GM23338 (cell line): ENCODE measurements around the gene RFX2. TPM values are rescaled to one million over a fixed set of nuclear protein-coding genes. Genes with fewer than 3 reads are reported as not detected.

ENCODE experiments used
- ATAC-seq: fragments of 200-7000 bp; cut with Tn5 transposase; 3 replicates; pipeline ENCODE4 v1.9.1; 2020
- DNase-seq: peaks from one replicate; pipeline ENCODE4 v3.0.0-alpha.2; 2015; ENCODE audit warnings: low spot score
- H2AFZ ChIP-seq: fragments of 200-600 bp; sonication (generic); 2 replicates; pipeline ENCODE4 v1.8.0; 2016; ENCODE audit warnings: antibody characterized with exemption, mild to moderate bottlenecking, moderate library complexity
- H3F3A ChIP-seq: fragments of 200-600 bp; sonication (generic); replicated peaks from 2 replicates; pipeline ENCODE4 v1.8.0; 2017; ENCODE audit warnings: antibody characterized with exemption, mixed run types, low read depth
- H3K27ac ChIP-seq: fragments of 200-600 bp; sonication (generic); 2 replicates; pipeline ENCODE4 v1.6.1; 2016; ENCODE audit warnings: low read depth
- H3K27me3 ChIP-seq: fragments of 200-600 bp; sonication (generic); 2 replicates; pipeline ENCODE4 v1.8.0; 2016; ENCODE audit warnings: mild to moderate bottlenecking, mixed run types, moderate library complexity; ENCODE audit not compliant: insufficient read depth
- H3K36me3 ChIP-seq: fragments of 200-600 bp; sonication (generic); 2 replicates; pipeline ENCODE4 v1.8.0; 2016; ENCODE audit warnings: mild to moderate bottlenecking; ENCODE audit not compliant: insufficient read depth
- H3K4me1 ChIP-seq: fragments of 200-600 bp; sonication (generic); 2 replicates; pipeline ENCODE4 v1.8.0; 2016; ENCODE audit warnings: mild to moderate bottlenecking, moderate library complexity; ENCODE audit not compliant: insufficient read depth
- H3K4me2 ChIP-seq: fragments of 200-600 bp; sonication (generic); 2 replicates; pipeline ENCODE4 v1.7.1; 2017; ENCODE audit warnings: mixed run types
- H3K4me3 ChIP-seq: fragments of 200-600 bp; sonication (generic); 2 replicates; pipeline ENCODE4 v1.6.1; 2016; ENCODE audit warnings: mixed run types
- H3K79me2 ChIP-seq: fragments of 200-600 bp; sonication (generic); replicated peaks from 2 replicates; pipeline ENCODE4 v1.8.0; 2017; ENCODE audit warnings: mild to moderate bottlenecking; ENCODE audit not compliant: insufficient read depth
- H3K9me2 ChIP-seq: fragments of 200-600 bp; sonication (generic); 2 replicates; pipeline ENCODE4 v1.8.0; 2017; ENCODE audit not compliant: insufficient read depth
- H4K20me1 ChIP-seq: fragments of 200-600 bp; sonication (generic); replicated peaks from 2 replicates; pipeline ENCODE4 v1.8.0; 2017; ENCODE audit warnings: mild to moderate bottlenecking; ENCODE audit not compliant: insufficient read depth
- H3K27ac Mint-ChIP-seq: 2 replicates; pipeline ENCODE4 v1.8.0; 2020; ENCODE audit warnings: inconsistent platforms, mild to moderate bottlenecking, moderate library complexity, mixed read lengths
- H3K27me3 Mint-ChIP-seq: 3 replicates; pipeline ENCODE4 v1.8.0; 2022; ENCODE audit warnings: low read depth, mild to moderate bottlenecking, moderate library complexity, mixed read lengths, inconsistent platforms; ENCODE audit not compliant: insufficient read depth, poor library complexity
- H3K36me3 Mint-ChIP-seq: 3 replicates; pipeline ENCODE4 v1.8.0; 2021; ENCODE audit warnings: low read depth, mild to moderate bottlenecking, inconsistent platforms, moderate library complexity, mixed read lengths
- H3K4me1 Mint-ChIP-seq: 3 replicates; pipeline ENCODE4 v1.8.0; 2020; ENCODE audit warnings: mild to moderate bottlenecking, inconsistent platforms, mixed read lengths
- H3K4me3 Mint-ChIP-seq: 3 replicates; pipeline ENCODE4 v1.8.0; 2021; ENCODE audit warnings: moderate library complexity, mild to moderate bottlenecking, inconsistent platforms, mixed read lengths
- H3K9me3 Mint-ChIP-seq: 3 replicates; pipeline ENCODE4 v1.8.0; 2020; ENCODE audit warnings: moderate library complexity, mild to moderate bottlenecking, inconsistent platforms, mixed read lengths
- ETS1 ChIP-seq: IDR thresholded peaks from 2 replicates; pipeline ENCODE4 v1.6.1; 2016; ENCODE audit warnings: antibody characterized with exemption
- REST ChIP-seq: IDR thresholded peaks from one replicate; pipeline ENCODE4 v1.6.1; 2018; ENCODE audit warnings: antibody characterized with exemption; ENCODE audit not compliant: unreplicated experiment
- ZNF114 ChIP-seq: fragments of 250-450 bp; sonication (Bioruptor Pico); IDR thresholded peaks from 2 replicates; pipeline ENCODE4 v1.5.0; 2020; ENCODE audit warnings: mild to moderate bottlenecking, moderate library complexity
- ZNF331 ChIP-seq: fragments of 250-450 bp; sonication (Bioruptor Pico); IDR thresholded peaks from 2 replicates; pipeline ENCODE4 v1.5.0; 2020; ENCODE audit warnings: low read depth, mild to moderate bottlenecking, moderate library complexity
- ZNF462 ChIP-seq: fragments of 250-450 bp; sonication (Bioruptor Pico); IDR thresholded peaks from 2 replicates; pipeline ENCODE4 v1.5.0; 2020; ENCODE audit warnings: mild to moderate bottlenecking, moderate library complexity
- polyA plus RNA-seq: library from polyadenylated mRNA; unstranded; fragments of >200 nt; fragmentation: Nextera tagmentation; extraction: Ambion mirVana; gene quantifications from 2 replicates; pipeline ENCODE4 v1.2.1, GENCODE V29; 2016
- total RNA-seq: library from RNA; depleted of rRNA; stranded (reverse); fragments of >200 nt; shearing (Covaris generic); gene quantifications from 2 replicates; pipeline ENCODE4 v1.2.3, GENCODE V29; 2014

The RFX2 gene
- total and polyA plus RNA-seq, 2 experiments from 2014 or later: 4.6 to 13.0 TPM

GRCh38 chr19:6062274-6062673 lies 48.0 kb downstream of the RFX2 start (continued):
- TF ChIP-seq ZNF462 (CRISPR knock-in tag): no peak
- no peak for TF ChIP-seq ETS1

- Mint-ChIP-seq H3K27me3 (peaks cover 26% of the 10 kb centered on the region), H3K27ac (no peak overlapping the region), H3K36me3 (no peaks in the 10 kb centered on the region), H3K9me3 (no peaks in the 10 kb centered on the region; the same call in 2 of the 3 replicates), H3K4me3 (no peak overlapping the region), H3K4me1 (peaks cover 28% of the 10 kb centered on the region)
- H4K20me1 ChIP-seq: no peaks in the 10 kb centered on the region
- ATAC-seq (no peak), DNase-seq (no peak)
- TF ChIP-seq ZNF331 (CRISPR knock-in tag) (no peak), REST (no peak), ZNF114 (no peak), ETS1 (no peak)
- no peaks in the 10 kb centered on the region for H3K9me2 ChIP-seq
- H3F3A ChIP-seq: no peaks in the 10 kb centered on the region
- H3K79me2 ChIP-seq: no peaks in the 10 kb centered on the region
- peaks cover 5% of the 10 kb centered on the region; the same call in 1 of the 2 replicates for H3K4me1 ChIP-seq
- H3K27ac ChIP-seq: no peak overlapping the region
- H3K4me3 ChIP-seq: no peak overlapping the region
- H3K27me3 ChIP-seq: no peaks in the 10 kb centered on the region
- H3K4me2 ChIP-seq: no peak overlapping the region
- H2AFZ ChIP-seq: no peak overlapping the region
- no peaks in the 10 kb centered on the region for H3K36me3 ChIP-seq
These were observed 48.7 kb downstream of the RFX2 start for GRCh38 chr19:6061376-6062130.
